Tibial artery (tissue), 4 donors: Measurements from ENCODE around the gene MMAA.
"Not testable (repeated sequence)": the region's sequence is repeated elsewhere in the genome, so short reads cannot be mapped to it uniquely, and the experiment has no call there.

Experiments
- DNase-seq, 2 donors: peaks; one replicate each; pipeline ENCODE4 v3.0.0-alpha.2; 2019
- H3K27ac ChIP-seq, 2 donors: fragments of 200-600 bp; sonication (generic) in 1 of 2; 1 replicate in 1 of 2; 2 replicates in 1 of 2; pipeline ENCODE4 v1.5.1; 2018 to 2019; ENCODE audit warnings: mild to moderate bottlenecking in 1 of 2
- H3K27me3 ChIP-seq, 2 donors: fragments of 200-600 bp; sonication (generic) in 1 of 2; one replicate each; pipeline versions ENCODE4 v1.5.1 to v1.6.0; 2016 to 2019
- H3K36me3 ChIP-seq, 3 donors: fragments of 200-600 bp; sonication (generic) in 2 of 3; one replicate each; pipeline ENCODE4 v1.5.1; 2016 to 2019; ENCODE audit warnings: mild to moderate bottlenecking in 2 of 3
- H3K4me1 ChIP-seq, 4 donors: fragments of 200-600 bp; sonication (generic) in 2 of 4; 1 replicate in 3 of 4; 2 replicates in 1 of 4; pipeline ENCODE4 v1.5.1; 2016 to 2019
- H3K4me3 ChIP-seq, 2 donors: fragments of 200-600 bp; sonication (generic) in 1 of 2; 1 replicate in 1 of 2; 2 replicates in 1 of 2; pipeline ENCODE4 v1.5.1; 2018 to 2019; ENCODE audit warnings: mild to moderate bottlenecking in 2 of 2
- H3K9me3 ChIP-seq, 3 donors: fragments of 200-600 bp; sonication (generic) in 1 of 3; one replicate each; pipeline ENCODE4 v1.5.1; 2016 to 2019
- CTCF ChIP-seq, 2 experiments: fragments of 200-600 bp in 1 of 2; fragments of 450-650 bp in 1 of 2; IDR thresholded peaks; one replicate each; pipeline ENCODE4 v1.5.1; 2017 to 2019; ENCODE audit warnings: antibody characterized with exemption in 2 of 2, mild to moderate bottlenecking in 1 of 2, moderate library complexity in 1 of 2
- intact Hi-C: fragments of 100-400 bp; cut with DNase I; formaldehyde crosslinking; loops from one replicate; pipeline ENCODE4 v1.15.0; 2023; ENCODE audit warnings: low total_unique reads

The MMAA gene

GRCh38 chr4:145618932-145619638, at the start of gene MMAA:
MMAA (plus strand) TSS chr4:145619385; CDS start chr4:145639140, 19,755 bp downstream.
- H3K27ac ChIP-seq = peak within 1 kb of the TSS; percentile 93 to 94
- H3K4me3 ChIP-seq = peak within 1 kb of the TSS; percentile 71 to 76
- intact Hi-C loops = loop anchor here (2.0 to 10.0 kb wide), 5 partner anchors 116 to 556 kb away; partner anchors contain the start of genes LSM6, OTUD4, SMAD1 and ZNF827
- peaks cover 0 to 34% (median 6%) of the 10 kb centered on the region in 4 donors for H3K4me1 ChIP-seq
- TF ChIP-seq CTCF (IDR thresholded peaks at IDR 0.05) = peak; percentile 50 to 53
- DNase-seq = peak; percentile 93 to 97
- no peaks in the 10 kb centered on the region for H3K27me3 ChIP-seq
- no peaks in the 10 kb centered on the region for H3K9me3 ChIP-seq
- no peaks in the 10 kb centered on the region for H3K36me3 ChIP-seq

- intact Hi-C loops, H3K4me3 ChIP-seq: not testable (repeated sequence)
Measured at GRCh38 chr4:145574546-145574945, 44.6 kb upstream of the MMAA start.

GRCh38 chr4:145580906-145581305, 38.3 kb upstream of the MMAA start:
- Histone ChIP-seq H3K4me1 (no peaks in the 10 kb centered on the region), H3K9me3 (no peaks in the 10 kb centered on the region), H3K4me3 (no peak overlapping the region), H3K27ac (no peak overlapping the region), H3K27me3 (no peaks in the 10 kb centered on the region), H3K36me3 (no peaks in the 10 kb centered on the region)
- no peak for DNase-seq
- intact Hi-C loops = no loop called here
- TF ChIP-seq CTCF (IDR thresholded peaks at IDR 0.05) = no peak

More at GRCh38 chr4:145574546-145574945, 44.6 kb upstream of the MMAA start:
- not testable (repeated sequence) for H3K27ac ChIP-seq, H3K4me1 ChIP-seq, H3K36me3 ChIP-seq, H3K9me3 ChIP-seq, DNase-seq, H3K27me3 ChIP-seq

- DNase-seq = no peak
- Histone ChIP-seq H3K9me3 (no peaks in the 10 kb centered on the region), H3K4me3 (no peak overlapping the region), H3K27ac (no peak overlapping the region), H3K36me3 (no peaks in the 10 kb centered on the region), H3K27me3 (no peaks in the 10 kb centered on the region), H3K4me1 (no peaks in the 10 kb centered on the region)
- intact Hi-C loops = no loop called here
- TF ChIP-seq CTCF (IDR thresholded peaks at IDR 0.05) = no peak
Measured at GRCh38 chr4:145583191-145584055, 35.8 kb upstream of the MMAA start.

- H3K9me3 ChIP-seq = no peaks in the 10 kb centered on the region
- no peaks in the 10 kb centered on the region for H3K27me3 ChIP-seq
- DNase-seq = no peak
- H3K36me3 ChIP-seq = no peaks in the 10 kb centered on the region
- H3K4me1 ChIP-seq = no peaks in the 10 kb centered on the region
- no peak overlapping the region for H3K4me3 ChIP-seq
- intact Hi-C loops = no loop called here
- TF ChIP-seq CTCF (IDR thresholded peaks at IDR 0.05) = no peak
- H3K27ac ChIP-seq = no peak overlapping the region
Measured at GRCh38 chr4:145587088-145587754, 32.0 kb upstream of the MMAA start.

GRCh38 chr4:145589381-145589780, 29.8 kb upstream of the MMAA start:
- intact Hi-C loops, H3K4me1 ChIP-seq, H3K4me3 ChIP-seq, H3K27me3 ChIP-seq, DNase-seq, H3K27ac ChIP-seq, H3K9me3 ChIP-seq, H3K36me3 ChIP-seq: not testable (repeated sequence)
